Hematopoietic multipotent progenitor cell treated with erythropoietin and hydrocortisone succinate and interleukin-3 and kit ligand, for 6 days (in vitro differentiated cells): ENCODE measurements around the gene C16orf92.
"Not testable (repeated sequence)": the region's sequence is repeated elsewhere in the genome, so short reads cannot be mapped to it uniquely, and the experiment has no call there.

Experiments
- DNase-seq: peaks from one replicate; pipeline ENCODE4 v3.0.0-alpha.2; 2015

The C16orf92 gene

DNA sequence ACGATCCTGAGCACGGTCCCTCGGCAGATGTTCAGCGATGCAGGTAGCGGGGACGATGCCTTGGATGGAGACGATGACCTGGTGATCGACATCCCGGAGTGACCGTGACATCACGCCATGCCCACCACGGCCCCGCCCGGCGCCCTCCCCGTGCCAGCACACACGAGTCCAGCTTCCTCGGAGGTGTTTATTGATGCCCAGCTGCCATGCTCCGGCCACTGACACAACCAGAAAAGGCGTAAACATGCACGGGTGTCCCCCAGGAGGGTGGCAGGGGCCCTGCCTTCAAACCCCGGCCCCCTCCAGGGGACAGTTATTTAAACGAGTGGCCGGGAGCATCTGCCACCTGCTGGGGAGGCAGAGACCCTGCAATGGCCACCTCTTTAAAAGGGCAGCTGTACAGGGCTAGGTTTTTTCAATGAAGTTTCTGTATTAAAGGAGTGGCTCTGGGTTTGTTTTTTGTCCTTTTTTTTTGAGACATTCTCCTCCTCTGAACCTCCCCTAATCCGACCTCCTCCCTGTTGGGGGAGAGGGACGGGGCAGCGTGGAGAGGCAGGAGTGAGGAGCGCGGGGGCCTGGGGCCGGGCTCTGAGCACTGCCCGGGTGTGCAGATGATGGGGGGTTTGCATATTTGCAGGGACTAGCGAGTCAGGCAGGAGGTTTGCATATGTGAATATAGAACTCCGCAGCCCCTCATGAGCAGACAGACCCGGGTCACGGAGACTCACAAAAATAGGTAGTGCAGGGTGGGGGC is 17.5 kb upstream of the C16orf92 start:
- DNase-seq: peak; percentile 79

DNA sequence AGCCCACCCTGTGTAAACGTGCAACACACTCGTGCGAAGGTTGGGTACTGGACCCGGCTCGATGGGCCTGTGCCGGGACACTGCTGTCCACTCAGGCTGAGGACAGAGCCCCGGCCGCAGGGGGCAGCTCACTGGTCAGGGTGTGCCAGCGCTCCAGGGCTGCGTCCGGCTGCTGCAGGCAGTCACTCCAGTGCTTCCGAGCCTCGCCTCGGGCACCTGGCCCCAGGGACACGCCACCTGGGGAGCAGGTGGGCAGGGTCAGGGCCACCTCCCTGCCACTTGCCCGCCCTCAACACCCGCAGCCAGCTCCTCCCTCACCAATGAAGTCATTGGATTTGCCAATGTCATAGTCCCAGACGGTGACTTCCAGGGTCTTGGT is 16.9 kb upstream of the C16orf92 start:
- no peak for DNase-seq

DNA sequence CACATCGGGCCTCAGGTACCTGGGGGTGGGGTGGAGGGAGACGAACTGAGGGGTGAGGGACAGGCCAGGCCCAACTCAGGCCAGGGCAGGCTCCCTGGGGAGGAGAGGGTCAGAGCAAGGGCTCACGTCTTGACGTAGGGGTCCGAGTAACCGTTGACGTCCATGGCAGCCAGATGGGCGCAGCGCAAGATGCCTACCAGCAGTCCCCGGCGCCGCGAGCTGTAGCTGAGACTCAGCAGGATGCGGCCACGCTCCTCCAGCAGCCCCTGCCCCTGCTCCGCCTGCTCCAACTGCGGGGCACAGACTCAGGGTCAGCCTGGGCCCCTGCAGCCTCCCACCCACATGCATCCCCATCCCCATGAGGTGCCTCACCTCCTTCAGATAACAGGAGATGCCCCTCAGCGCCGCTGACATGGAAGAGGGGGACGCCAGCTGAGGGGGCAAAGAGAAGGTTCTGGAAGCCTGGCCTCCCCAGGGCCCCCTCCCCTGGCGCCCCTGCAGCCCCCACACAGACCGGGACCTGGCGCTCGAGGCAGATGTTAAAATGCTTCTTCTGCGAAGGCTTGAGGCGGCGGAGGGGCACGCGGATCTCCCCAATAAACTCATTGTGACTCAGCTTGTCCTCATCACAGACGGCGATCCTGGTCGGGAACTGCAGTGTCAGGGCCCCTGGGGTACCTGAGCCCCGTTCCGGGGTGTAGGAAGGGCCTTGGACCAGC is 16.2 kb upstream of the C16orf92 start:
- no peak for DNase-seq

DNA sequence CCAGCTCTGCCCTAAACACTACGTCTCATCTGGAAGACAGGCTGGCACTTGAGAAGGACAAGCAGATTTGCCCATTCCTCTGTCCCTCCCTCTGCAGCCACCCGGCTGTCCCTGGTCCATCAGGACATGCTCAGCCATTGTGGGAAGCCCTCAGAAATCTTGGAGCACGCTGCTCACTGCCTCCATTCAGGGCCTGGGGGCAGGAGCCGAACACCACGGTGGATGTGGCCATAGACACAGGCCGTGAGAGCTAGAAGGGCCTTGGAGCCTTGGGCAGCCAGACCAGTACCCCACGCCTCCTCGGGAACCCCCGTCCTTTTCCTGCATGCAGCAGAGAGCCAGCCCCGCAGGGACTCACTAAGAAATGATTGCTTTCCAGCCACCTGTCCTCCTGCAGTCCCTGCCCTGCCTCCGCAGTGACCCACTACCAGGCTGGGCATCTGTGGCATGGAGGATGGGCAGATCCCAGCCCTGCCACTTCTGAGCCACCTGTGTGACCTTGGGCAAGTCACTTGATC is 15.6 kb upstream of the C16orf92 start:
- DNase-seq: no peak

DNA sequence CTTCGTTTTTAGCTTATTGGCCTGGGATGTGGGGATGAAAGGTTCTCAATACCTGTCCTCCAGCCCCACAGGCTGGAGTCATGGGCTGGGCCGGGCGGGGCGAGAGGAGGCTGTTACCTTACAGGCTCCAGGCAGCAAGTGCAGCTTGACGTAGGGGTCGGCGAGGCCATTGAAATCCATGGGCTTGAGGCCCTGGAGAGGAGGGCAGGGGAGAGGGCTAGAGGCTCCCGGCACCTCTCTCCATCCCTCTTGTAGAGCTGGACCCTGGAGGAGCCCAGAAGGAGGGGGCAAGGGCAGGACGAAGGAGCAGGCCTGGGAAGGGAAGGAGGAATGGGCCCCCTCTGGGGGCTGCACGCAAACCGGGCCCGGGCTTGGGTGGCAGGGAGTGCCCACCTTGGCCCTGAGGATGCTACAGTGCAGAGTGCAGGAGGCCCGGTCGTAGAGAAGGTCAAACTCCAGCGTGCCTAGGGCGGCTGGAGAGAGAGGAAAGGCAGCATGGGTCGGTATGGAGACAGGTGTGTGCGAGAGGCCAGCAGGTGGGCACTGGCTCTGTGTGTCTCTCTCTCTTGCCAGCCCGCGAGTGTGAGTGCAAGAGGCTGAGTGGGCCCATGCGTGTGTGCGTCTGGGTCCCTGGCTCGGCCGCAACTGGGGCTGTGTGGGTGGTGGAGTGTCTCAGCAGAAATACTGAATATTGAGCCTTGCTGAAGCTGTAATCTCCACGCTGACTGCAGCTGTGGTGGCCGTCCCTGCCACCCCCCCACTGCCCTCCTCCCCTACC is 13.7 kb upstream of the C16orf92 start:
- no peak for DNase-seq

DNA sequence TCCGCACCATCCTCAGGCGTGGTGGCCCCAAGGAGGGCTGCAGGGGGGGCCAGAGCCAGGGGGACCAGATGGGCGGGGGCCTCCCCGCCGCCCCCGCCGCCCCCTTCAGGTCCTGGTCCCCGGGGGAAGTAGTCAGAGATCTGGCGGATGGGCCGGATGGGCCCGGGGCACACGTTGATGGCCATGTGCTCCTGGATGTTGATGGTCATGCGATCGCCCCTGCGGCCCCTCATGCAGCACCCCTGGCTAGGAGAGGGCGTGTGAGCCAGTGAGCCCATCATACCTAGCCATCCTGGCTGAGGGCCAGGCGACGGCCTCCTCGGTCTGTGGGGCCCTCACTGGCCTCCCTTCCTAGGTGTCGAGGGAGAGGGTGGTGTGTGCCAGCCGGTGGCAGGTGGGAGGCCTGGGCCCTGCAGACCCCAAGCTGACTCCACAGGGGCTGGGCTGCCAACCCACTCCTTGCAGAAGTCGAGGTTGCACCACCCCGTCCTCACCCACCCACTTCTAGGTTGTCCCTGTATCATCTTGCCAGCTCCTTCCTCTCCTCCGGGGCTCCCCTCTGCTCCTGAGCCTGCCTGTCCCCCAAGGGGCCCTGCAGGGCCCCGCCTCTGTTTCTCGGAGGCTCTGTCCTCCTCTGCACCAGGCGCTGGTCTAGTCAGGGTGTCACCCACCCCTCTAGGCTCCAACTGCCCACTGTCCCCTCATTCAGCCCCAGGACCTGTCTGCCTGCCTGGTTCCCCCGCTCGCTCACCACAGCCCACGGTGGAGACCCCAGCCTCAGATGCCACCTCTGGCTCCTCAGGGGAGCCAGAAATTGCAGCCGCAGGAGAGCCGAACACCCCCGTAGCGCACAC is 12.8 kb upstream of the C16orf92 start:
- DNase-seq: no peak

DNA sequence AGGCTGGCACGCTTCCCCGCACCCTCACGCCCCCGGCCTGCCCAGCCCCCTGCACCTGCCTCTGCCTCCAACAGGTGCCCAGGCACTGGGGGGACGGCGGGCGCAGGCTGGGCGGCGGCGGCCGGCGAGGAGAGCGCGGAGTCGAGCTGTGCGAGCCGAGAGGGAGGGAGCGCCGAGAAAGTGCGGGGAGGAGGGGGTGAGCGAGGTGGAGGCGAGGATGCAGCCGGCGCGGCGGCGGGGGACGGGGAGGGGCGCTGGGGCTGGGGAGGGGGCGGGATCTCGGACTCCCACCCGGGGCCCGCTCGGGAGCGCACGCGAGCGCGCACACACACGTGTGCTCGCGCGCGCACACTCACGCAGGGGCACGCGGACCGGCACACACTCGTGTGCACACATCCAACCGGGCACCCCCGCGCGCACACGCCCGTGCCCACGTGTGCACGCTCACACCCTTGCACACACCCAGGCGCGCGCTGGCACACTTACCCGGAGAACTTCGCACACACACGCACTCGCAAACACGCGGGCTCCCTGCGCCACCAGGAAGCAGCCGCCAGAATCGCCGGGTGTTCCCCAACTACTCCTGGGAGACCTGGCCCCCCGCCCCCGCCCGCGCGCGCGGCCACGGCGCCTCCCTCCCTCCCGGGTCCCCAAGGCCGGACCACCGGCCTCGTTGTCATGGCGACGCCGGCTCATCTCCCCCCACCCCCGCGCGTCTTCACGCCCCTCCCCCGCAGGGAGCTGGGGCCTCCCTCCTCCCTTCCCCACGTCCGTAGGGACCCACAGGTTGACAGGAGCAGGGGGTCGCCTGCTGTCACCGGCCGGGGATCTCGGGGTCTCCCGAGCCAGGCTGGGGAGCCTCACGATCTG is 11.9 kb upstream of the C16orf92 start, which contains the start of gene DOC2A:
Gene DOC2A, minus strand, starts transcription at position 184 of the 870 bp plus-strand sequence. CDS start 805 bp downstream, outside the sequence.
- DNase-seq: peak; percentile 37

DNA sequence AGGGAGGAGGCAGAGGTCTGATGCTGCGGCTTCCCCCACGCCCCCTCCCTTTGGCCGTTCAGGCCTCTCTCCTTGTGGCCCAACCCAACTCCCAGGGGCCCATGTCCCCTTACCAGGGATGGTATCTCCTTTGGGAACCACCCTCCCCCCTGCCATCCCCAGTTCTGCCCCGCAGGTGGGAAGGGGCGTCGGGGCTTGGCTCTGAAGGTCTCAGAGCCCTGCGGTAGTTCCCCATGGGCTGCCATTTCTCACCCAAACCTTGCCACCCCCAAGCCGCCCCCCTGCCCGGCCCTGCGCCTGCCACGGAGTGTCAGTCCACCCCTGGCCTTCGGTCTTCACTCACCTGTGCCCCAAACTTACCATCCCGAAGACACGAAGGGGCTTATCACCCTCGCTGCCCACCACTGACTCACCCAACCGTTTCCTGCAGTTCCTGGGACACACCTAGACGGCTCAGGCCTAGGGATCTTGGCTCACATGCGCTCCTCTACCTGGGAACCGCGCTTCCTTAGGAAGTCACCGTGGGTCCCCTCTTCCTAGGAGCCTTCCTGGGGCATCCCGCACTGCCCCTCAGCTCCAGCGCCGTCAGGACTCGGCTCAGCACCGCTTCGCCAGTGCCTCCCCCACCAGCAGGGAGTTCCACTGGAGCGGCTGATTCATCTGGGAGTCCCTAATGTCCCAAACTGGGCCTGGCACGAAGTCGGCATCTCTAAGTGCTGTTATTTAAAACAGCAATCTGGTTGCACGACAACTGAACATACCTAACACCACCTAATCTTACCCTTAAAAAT is 11.1 kb upstream of the C16orf92 start:
- no peak for DNase-seq

DNA sequence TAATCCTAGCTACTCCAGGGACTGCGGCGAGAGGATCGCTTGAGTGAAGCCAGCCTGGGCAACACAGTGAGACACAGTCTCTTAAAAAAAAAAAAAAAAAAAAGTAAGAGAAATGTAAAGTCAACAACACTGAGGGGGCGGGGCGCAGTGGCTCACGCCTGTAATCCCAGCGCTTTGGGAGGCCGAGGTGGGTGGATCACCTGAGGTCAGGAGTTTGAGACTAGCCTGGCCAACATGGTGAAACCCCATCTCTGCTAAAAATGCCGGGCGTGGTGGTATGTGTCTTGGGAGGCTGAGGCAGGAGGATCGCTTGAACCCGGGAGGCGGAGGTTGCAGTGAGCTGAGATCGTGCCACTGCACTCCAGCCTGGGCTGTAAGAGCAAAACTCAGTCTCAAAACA is 10.4 kb upstream of the C16orf92 start:
- DNase-seq: not testable (repeated sequence)

DNA sequence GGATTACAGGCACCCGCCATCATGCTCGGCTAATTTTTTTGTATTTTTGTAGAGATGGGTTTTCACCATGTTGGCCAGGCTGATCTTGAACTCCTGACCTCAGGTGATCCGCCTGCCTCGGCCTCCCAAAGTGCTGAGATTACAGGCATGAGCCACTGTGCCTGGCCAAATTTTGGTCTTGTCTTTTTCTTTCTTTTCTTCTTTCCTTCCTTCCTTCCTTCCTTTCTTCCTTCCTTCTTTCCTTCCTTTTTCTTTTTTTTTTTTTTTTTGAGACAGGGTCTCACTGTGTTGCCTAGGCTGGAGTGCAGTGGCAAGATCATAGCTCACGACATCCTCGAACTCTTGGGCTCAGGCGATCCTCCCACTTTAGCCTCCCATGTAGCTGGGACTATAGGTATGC is 7.5 kb upstream of the C16orf92 start:
- not testable (repeated sequence) for DNase-seq

DNA sequence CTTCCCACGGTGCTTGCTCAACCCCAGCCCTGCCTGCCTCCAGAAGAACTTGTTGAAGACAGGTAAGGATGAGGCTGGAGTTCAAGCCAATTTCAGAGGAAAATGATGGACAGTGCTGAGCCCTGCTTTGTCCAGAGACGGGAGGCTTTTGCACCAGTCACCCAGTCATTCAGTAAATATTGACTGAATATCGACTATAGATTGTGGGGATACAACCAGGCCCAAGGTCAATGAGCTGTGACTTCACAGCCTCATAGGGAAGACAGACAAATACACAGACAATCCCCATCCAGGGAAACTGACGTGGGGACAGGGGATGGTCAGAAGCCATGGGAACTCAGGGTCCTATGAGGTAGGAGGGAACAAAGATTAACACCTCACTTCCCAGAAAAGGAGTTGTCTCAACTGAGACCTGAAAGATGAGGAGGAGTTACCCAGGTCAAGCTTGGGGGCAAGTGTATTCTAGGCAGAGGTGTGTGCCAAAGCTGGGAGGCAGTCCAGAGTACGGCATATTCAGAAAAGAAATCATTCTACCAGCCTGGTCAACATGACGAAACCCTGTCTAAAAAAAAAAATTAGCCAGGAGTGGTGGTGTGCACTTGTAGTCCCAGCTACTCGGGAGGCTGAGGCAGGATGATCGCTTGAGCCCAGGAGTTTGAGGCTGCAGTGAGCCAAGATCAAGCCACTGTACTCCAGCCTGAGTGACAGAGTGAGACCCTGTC is 6.3 kb upstream of the C16orf92 start:
- no peak for DNase-seq

DNA sequence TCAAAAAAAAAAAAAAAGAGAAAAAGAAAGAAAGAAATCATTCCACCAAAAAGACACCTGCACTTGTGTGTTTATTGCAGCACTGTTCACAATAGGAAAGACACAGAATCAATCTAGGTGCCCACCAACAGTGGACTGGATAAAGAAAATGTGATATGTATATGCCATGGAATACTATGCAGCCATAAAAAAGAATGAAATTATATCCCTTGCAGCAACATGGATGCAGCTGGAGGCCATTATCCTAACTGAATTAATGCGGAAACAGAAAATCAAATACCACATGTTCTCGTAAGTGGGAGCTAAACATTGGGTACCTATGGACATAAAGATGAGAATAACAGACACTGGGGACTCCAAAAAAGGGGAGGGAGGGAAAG is 5.7 kb upstream of the C16orf92 start:
- DNase-seq: no peak

DNA sequence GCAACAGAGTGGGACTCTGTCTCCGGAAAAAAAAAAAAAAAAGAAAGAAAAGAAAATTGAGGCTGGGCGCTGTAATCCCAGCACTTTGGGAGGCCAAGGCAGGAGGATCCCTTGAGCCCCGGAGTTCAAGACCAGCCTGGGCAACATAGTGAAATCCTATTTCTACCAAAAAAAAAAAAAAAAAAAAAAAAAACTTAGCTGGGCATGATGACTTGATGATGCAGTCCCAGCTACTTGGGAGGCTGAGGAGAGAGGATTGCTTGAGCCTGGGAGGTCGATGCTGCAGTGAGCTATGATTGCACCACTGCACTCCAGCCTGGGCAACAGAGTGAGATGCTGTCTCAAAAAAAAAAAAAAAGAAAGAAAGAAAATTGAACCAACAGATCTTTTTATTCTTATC is 5.1 kb upstream of the C16orf92 start:
- DNase-seq: not testable (repeated sequence)

DNA sequence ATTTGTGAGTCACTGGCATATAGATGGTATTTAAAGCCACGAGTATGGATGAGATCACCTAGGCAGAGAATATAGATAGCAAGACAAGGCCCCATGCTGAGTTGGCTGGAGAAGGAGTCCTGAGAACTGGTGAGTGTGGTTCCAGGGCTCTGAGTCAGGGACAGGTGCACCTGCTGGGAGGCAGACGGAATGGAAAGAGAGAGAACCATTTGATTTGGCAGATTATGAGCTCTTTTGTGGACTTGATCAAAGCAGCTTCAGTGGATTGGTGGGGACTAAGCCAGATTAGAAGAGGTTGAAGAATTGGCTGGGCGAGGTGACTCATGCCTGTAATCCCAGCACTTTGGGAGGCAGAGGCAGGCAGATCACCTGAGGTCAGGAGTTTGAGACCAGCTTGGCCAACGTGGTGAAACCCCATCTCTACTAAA is 4.3 kb upstream of the C16orf92 start:
- DNase-seq: no peak

DNA sequence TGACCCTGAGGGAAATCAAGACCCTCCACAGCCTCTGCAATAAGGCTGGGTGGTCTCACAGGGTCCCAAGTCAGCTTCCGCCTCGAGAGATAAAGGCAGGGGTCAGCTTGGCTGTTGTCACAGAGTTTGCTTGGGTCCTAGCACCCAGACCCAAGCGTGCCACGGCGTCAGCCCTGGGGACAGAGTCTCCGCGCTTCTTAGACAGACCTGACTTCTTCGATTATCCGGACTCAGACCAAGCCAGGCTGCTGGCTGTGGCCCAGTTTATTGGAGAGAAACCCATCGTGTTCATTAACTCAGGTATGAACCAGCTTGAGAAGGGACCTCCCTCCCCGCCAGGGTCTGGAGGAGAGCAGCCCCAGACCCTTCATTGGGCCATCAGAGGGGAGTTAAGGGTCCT is 588 bp downstream of the C16orf92 start:
- no peak for DNase-seq

DNA sequence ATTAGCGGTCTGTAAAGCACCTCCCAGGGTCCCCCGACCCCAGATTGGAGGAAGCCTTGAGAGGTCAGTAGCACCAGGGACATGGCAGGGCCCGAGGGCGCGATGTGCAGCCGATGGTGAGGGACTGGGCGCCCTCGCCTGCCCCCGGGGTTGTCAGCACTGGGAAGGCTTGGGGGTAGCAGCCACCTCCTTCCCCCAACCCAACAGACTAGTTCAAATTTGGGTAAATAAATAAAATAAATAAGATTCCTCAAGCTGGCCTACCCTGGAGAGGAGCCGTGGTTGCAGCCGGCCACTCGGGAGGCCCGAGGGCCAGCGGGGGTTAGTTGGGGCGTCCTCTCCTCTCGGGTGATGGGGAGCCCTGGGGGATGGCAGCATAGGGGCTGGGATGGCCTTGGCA is 1.5 kb downstream of the C16orf92 start:
- DNase-seq: no peak

DNA sequence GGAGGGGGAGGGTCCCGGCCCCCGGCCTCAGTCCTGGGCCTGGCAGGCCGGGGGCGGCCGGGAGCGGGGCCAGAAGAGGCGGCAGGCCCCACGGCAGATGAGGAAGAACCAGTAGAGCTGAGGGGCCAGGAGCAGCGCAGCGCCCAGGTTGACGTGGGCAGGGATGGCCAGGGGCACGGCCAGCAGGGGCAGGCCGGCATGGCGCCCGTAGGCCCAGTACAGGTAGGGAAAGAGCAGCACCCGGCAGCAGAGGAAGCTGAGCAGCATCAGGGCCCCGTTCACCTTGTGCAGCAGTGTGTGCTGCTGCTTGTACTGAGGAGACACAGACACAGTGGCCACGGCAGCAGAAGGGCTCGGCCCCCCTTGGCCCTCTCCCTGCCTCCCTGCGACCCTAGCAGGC is 2.2 kb downstream of the C16orf92 start:
- no peak for DNase-seq

DNA sequence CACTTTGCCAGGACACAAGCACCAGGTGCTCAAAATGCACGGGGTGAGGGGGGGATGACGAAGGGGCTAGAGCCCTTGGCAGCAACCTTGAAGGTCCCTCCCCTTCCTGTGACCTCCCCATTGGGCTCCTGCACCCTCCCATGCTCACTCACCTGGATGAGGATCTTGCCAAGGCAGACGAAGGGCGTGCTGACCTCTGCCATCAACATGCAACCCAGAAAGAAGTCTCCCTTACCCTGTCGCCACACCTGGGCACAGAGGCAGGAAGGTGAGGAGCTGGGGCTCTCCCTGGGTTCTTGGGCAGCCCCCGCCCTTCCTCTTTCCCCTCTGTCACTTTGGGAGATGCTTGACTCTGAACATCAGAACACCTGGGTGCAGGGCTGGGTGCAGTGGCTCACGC is 2.6 kb downstream of the C16orf92 start:
- no peak for DNase-seq

DNA sequence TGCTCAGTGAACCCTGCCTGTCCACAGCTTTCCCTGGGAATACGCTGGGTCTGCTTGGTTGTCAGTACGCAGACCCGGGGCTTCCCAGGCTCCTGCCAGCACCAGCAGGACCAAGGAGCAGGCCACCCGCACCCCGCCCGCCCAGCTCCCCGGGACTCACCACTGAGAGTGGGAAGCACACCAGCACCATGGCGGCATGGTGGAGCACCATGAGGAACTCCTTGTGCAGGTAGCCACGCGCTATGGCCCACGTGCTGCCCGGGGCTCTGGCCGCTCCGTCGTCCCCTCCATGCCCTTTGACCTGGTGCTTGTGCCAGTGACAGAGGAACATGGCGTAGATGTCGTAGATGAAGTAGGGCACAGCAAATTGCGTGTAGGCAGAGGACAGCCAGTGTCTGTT is 3.5 kb downstream of the C16orf92 start:
- no peak for DNase-seq
